ENCODE measurements around the gene PTGES2. TPM values are rescaled to one million over a fixed set of nuclear protein-coding genes. Genes with fewer than 3 reads are reported as not detected.

PTGES2 gene
- total and polyA plus RNA-seq, 2 donors from 2014 or later, result 64.1 to 117 TPM

- H3K4me1 ChIP-seq (ENCODE audit: control insufficient read depth in 2 of 3, insufficient read depth in 2 of 3, low read depth in 1 of 3, low read length in 3 of 3), result peaks cover 0 to 9% (median 0%) of the 10 kb centered on the region in 3 donors
- no peak for FAIRE-seq
Measured at GRCh38 chr9:128163523-128164306, 36.2 kb upstream of the PTGES2 start.

GRCh38 chr9:128163027-128163515, 35.5 kb upstream of the PTGES2 start:
- Histone ChIP-seq H3K27me3 (ENCODE audit: control insufficient read depth, insufficient read depth, low read length) (no peaks in the 10 kb centered on the region), H3K36me3 (ENCODE audit: control insufficient read depth in 2 of 3, insufficient read depth in 3 of 3, low read length in 3 of 3) (peaks cover 4 to 22% (median 8%) of the 10 kb centered on the region in 3 donors), H3K4me1 (ENCODE audit: control insufficient read depth in 2 of 3, insufficient read depth in 2 of 3, low read depth in 1 of 3, low read length in 3 of 3) (peaks cover 0 to 9% (median 0%) of the 10 kb centered on the region in 3 donors), H3K4me3 (ENCODE audit: low read length in 3 of 3) (no peak overlapping the region), H3K27ac (ENCODE audit: low read depth in 2 of 2, low read length in 2 of 2) (no peak overlapping the region), H3K9ac (ENCODE audit: low read length in 3 of 3) (no peak overlapping the region), H3K9me3 (ENCODE audit: control insufficient read depth in 2 of 3, insufficient read depth in 1 of 3, low read length in 3 of 3) (no peaks in the 10 kb centered on the region)
- FAIRE-seq (no peak), DNase-seq (peak in 1 of 5 donors; percentile 45)
- intact Hi-C loops (cut with DNase I), result no loop called here
- no peak for TF ChIP-seq CTCF (IDR thresholded peaks at IDR 0.05; ENCODE audit: borderline replicate concordance, extremely low read depth, insufficient read depth)

More at GRCh38 chr9:128163523-128164306, 36.2 kb upstream of the PTGES2 start:
- Histone ChIP-seq H3K27ac (ENCODE audit: low read depth in 2 of 2, low read length in 2 of 2) (no peak overlapping the region), H3K9ac (ENCODE audit: low read length in 3 of 3) (no peak overlapping the region), H3K9me3 (ENCODE audit: control insufficient read depth in 2 of 3, insufficient read depth in 1 of 3, low read length in 3 of 3) (no peaks in the 10 kb centered on the region), H3K36me3 (ENCODE audit: control insufficient read depth in 2 of 3, insufficient read depth in 3 of 3, low read length in 3 of 3) (peaks cover 7 to 26% (median 11%) of the 10 kb centered on the region in 3 donors), H3K27me3 (ENCODE audit: control insufficient read depth, insufficient read depth, low read length) (no peaks in the 10 kb centered on the region), H3K4me3 (ENCODE audit: low read length in 3 of 3) (no peak overlapping the region)
- no peak for TF ChIP-seq CTCF (IDR thresholded peaks at IDR 0.05; ENCODE audit: borderline replicate concordance, extremely low read depth, insufficient read depth)
- intact Hi-C loops (cut with DNase I), result no loop called here
- peak in 2 of 5 donors; percentile 35 to 70 for DNase-seq

GRCh38 chr9:128162215-128163026, 34.9 kb upstream of the PTGES2 start:
- peak in 2 of 5 donors; percentile 44 to 73 for DNase-seq
- H3K4me1 ChIP-seq (ENCODE audit: control insufficient read depth in 2 of 3, insufficient read depth in 2 of 3, low read depth in 1 of 3, low read length in 3 of 3), result peaks cover 0 to 9% (median 0%) of the 10 kb centered on the region in 3 donors
- H3K27me3 ChIP-seq (ENCODE audit: control insufficient read depth, insufficient read depth, low read length), result no peaks in the 10 kb centered on the region
- no peak for FAIRE-seq
- H3K9ac ChIP-seq (ENCODE audit: low read length in 3 of 3), result no peak overlapping the region
- no peak overlapping the region for H3K27ac ChIP-seq (ENCODE audit: low read depth in 2 of 2, low read length in 2 of 2)
- no peak for TF ChIP-seq CTCF (IDR thresholded peaks at IDR 0.05; ENCODE audit: borderline replicate concordance, extremely low read depth, insufficient read depth)
- peaks cover 2 to 20% (median 8%) of the 10 kb centered on the region in 3 donors for H3K36me3 ChIP-seq (ENCODE audit: control insufficient read depth in 2 of 3, insufficient read depth in 3 of 3, low read length in 3 of 3)
- intact Hi-C loops (cut with DNase I), result no loop called here
- no peak overlapping the region for H3K4me3 ChIP-seq (ENCODE audit: low read length in 3 of 3)
- H3K9me3 ChIP-seq (ENCODE audit: control insufficient read depth in 2 of 3, insufficient read depth in 1 of 3, low read length in 3 of 3), result no peaks in the 10 kb centered on the region
